NOMO-1 (cell line): ENCODE measurements around the gene VPS29.
A peak's percentile ranks its signal among the peaks of the same experiment; 100 is the strongest.

Experiments used
- DNase-seq, 2 experiments: peaks; one replicate each; lab custom pipeline; 2025; ENCODE audit not compliant: unreplicated experiment in 2 of 2; lab: John Stamatoyannopoulos, UW

The VPS29 gene

DNA sequence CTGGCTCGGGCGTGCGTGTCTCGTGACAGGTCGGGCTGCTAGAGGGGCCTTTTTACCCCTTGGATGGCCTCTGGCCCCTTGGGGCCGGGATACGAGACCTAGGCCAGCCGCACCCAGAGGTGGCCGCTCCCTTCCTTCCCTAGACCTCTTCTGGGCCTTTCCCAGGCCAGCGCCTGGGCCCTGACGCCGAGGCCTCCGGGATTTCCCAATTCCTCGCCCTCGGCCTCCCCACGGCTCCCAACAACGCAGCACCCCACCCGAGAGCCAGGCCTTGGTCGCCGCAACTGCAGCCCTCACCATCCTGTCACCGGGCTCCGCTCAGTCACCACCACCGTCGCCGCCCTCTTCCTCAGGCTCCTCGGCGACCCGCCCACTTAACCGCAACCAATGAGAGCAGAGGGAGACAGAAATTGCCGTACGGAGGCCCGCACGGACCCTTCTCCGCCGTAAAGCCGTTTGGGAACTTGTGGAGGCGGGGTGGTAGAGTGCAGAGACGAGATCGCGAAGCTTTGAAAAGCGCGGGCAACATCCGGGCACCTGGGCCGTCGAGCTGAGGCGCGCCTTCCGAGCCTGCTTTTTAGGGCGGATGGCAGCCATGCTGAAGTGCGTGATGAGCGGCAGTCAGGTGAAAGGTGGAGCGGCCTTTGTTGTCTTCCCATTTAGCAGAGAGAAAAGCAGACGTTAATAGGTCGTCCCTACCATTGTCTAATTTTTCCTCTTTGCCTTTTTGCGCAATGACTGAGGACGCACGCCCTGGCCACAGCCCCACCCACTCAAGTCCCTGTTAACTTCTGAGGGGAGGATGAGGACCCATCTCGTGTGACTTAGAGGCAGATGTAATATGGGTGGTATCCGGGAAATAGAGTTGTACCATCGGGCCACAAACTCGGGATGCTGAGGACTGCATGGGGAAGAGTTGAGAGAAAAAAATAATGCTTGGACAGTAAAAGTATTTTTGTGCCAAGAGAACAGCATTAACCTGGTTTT, at the start of gene VPS29, which contains the start of gene RAD9B:
VPS29 (minus strand) TSS at position 360 of the 987 bp plus-strand sequence; CDS start at position 300, 60 bp downstream.
RAD9B (plus strand) TSS at position 580 of the 987 bp plus-strand sequence; CDS start at position 587, 7 bp downstream.
- DNase-seq, result peak; percentile 99 to 100

DNA sequence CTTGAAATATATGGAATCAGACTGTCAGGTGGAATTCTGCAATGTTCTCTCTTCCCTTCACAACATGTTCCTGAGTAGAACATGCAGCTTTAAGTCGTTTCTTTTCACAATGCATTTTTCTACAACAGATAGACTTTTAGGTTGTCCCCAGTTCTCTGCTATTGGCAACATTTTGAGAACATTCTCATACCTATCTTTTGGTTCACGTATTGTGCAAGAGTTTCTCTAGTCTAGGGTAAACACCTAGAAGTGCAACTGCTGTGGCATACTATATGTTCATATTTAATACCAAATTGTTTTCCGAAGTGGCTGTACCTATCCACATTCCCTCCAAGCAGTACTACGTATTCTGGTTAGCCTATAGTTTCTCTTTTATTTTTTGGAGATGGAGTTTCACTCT, 49.1 kb upstream of the VPS29 start:
- DNase-seq, result no peak

DNA sequence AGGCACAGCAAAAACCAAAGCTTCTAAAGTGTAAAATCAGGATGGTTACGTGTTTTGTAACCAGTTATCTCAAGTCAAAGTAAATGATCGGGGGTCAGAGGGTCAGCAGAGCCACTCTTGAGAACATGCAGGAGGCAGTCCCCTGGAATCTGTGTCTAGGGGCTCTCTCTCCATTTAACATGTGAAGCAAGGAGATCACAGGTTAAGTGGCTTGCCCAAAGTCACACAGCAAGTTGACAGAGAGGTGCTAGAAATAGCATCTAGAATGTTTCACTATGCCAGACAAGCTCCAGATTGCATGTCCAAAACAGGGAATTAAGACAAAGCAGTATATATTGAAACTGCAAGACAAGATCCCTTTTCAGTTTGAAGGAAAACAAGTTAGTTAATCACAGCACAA, 47.8 kb upstream of the VPS29 start:
- no peak for DNase-seq

DNA sequence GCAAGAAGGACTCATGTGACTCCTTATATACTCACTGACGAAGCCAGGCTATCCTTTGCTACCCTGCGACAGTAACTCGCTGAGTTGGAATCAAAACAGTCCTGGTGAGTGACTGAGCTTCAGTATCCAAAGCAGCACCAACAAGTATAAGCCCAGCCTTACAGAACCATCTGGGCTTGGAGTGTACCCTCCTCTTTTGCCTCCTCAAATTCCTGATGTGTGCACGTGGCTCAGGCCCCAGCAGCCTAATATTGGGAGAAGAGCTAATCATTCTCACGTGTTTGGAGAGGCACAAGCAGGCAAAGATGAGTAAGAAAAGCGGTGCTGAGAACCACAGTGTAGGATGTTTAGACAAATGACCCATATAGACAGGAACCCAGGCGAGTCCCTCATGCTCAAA, 46.8 kb upstream of the VPS29 start:
- no peak for DNase-seq

DNA sequence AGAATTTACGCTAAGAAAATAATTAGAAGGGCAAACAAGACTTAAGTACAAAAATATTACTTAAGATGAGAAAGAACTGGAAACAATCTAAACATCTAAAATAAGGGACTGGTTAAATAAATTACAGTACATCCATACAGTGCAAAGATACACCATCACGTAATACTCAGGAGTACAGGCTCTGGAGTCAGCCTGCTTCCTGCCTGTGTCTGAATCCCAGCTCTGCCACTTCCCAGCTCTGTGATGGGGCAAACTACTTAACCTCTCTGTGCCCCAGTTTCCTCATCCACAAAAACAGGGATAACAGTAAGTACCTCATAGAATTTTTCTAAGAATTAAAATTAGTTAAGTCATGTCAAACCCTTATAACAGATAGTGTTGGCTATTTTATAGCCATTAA, 45.2 kb upstream of the VPS29 start:
- no peak for DNase-seq

DNA sequence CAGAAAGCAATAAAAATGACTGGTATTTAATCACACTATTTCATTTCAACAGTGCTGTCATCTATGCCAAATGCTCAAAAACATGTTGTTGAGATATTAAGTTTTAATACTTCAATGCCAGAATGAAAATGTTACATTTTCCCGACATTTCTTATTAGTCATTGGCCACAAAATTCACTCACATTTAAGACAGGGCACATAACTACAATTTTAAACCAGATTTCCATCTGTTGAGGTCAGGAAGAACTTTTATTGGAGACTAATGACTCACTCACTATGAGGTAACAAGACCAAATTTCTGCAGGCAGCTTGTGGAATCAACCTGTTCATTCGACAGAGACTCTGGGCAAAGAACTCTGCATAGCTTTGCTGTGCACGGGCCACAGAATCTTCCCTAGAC, 44.4 kb upstream of the VPS29 start:
- peak; percentile 28 to 71 for DNase-seq

DNA sequence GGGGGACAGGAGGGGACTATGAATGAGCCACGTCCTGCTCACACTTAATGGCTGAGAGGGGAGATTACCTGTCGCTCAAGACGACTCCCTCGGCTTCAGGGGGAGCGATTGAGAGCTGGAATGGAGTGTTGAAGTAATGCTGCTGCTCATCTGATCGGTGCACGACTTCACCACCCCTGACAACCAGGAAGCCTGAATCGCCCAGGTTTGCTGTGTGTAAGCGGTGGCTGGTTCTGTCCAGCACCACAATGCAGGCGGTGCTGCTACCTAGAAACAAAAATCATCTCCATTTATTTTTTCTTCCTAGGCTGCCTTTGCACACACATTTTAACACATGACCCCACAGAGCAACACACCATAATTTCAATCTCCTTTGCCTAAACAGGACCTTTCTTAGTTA, 43.9 kb upstream of the VPS29 start:
- no peak for DNase-seq

DNA sequence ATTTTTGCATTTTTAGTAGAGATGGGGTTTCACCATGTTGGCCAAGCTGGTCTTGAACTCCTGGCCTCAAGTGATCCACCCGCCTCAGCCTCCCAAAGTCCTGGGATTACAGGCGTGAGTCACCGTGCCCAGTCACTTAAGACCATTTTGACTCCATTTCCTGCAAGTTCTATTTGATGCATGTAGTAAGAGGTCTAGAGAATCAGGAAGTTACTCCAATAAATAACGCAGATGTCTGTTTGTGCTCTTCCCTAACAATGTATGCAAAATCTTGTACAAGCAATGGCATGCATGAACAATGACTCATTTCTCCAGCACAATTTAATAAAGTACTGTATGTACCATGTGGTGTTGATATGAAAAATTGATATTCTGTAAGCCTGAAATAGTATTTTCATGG, 43.3 kb upstream of the VPS29 start:
- DNase-seq, result peak; percentile 51 to 83

DNA sequence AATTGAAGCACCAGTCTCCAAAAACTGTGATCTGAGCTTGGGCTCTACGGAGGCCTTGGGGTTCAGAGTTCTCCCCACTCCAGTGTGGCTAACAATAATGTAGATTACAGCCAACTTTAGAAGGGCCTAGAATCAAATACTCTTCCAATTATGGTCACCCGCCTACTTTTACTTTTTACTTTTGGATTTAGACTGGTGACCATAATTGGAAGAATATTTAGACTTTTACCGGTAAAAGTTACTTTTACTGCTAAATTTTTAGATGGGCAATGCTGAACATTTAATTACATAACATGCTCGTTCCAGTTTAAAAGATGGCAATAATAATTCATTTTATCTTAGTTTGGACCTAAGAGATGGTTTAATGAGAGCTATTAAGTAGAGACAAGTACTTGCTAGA, 42.1 kb upstream of the VPS29 start:
- no peak for DNase-seq

DNA sequence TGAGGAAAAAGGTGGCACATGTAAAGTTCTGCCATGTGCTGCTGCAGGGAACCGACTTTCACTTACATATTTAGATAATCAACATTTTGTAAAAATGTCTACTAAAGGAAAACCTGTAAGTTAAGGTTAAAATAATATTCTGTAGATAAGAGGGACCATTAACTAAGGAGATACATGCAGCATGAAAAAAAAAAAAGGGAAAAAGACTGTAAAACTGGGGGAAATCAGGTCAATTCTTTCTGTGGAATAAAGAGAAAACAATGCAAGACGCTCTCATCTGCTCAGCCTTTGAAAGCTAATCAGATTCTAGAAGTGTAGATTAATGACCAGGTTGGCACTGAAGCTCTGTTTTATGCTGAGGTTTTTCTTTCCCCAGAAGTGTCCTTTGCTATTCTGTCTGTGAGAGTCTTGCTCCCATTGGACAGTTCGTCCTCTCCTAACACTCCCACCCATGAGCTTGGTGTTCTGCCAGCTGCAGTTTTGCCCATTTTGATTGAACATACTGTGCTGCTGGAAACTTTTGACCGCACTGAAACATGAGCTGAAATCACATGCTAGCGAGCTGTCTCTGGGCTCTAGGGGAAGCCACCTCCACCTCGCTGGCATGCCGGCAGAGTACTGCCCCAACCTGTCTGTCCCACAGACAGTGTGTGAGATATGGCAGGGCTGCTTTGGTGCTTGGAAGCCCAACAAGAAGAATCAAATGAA, 41.5 kb upstream of the VPS29 start:
- no peak for DNase-seq

DNA sequence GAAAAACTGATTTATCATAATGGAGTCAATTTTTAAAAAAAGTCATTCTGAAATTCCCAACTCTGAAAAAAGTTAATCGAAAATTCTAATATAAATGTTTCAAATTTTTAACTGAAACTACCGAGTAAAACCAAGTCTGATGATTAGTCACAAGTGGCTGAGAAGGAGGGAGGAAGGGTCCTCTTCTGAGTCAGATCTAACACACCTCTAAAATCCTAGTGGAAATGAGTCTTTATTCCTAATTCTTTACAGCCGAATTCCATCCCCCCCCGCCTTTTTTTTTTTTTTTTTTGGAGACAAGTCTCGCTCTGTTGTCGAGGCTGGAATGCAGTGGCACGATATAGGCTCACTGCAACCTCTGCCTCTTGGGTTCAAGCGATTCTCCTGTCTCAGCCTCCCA, 38.1 kb upstream of the VPS29 start:
- no peak for DNase-seq

DNA sequence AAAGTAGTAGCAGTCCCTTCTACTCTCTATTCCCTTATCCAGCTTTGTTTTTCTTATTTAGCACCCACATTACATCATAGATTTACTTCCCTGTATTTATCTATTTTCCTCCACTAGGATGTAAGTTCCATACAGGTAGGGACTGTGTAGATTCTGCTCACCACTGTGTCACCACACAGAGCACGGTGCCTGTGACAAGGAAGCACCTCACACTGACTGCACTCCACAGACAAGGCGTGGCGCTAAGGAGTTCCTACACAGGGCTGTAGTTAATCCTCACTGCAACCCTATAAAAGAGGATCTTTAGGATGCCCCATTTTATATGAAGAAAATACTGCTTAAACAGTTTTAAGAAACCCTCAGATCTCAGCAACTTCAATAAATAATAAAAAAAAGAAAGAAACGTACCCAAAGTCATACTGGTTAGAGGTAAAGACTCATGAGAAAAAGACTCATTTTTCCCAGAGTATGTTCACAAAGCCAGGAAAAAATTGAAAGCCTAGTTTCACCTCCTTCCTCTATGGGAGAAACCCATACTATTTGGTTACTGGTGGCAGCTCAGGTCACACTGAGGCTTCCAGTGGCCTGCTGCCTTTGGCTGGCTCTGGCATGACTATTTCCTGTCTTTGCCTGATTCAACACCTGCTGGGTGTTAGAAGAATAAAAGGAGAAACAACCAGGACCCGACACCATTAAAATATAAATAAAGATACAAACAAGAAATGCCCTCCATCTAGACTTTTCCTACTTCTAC, 37.1 kb upstream of the VPS29 start:
- DNase-seq, result no peak

DNA sequence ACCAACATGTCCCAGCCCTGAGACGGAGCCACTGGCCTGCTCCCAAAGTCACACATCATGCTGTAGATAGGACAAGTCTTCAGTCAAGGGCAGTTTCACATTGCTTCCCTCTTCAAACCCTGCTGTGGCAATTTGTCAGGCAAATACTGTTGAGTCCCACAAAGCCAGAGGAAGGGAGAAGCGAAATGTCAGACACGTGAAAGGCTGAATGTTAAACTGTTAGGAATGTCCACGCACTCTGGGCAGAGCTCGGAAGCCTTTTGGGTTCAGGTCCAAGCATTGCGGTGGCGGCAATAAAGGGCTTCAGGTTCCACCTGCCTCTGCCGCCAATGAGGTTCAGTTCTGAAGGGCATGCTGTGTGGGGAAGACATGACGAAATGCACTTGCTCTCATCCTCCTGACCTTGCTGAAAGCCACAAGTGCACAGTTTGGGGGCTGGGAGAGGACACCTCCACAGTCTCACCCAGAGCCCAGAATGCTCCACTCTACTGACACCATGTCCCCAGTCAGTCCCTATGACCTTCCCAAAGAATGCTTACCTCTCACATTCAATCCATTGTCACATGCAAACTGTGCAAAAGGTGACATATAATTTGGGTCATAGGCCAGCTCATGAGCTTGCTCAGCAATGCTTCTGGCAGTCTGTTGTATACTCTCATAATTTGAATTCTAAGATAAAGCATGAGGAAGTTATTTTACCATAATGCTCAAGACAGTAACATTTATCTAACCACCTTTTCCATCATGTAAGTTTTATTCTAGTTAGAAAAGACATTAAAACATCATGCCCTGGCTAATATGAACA, 35.9 kb upstream of the VPS29 start:
- no peak for DNase-seq

DNA sequence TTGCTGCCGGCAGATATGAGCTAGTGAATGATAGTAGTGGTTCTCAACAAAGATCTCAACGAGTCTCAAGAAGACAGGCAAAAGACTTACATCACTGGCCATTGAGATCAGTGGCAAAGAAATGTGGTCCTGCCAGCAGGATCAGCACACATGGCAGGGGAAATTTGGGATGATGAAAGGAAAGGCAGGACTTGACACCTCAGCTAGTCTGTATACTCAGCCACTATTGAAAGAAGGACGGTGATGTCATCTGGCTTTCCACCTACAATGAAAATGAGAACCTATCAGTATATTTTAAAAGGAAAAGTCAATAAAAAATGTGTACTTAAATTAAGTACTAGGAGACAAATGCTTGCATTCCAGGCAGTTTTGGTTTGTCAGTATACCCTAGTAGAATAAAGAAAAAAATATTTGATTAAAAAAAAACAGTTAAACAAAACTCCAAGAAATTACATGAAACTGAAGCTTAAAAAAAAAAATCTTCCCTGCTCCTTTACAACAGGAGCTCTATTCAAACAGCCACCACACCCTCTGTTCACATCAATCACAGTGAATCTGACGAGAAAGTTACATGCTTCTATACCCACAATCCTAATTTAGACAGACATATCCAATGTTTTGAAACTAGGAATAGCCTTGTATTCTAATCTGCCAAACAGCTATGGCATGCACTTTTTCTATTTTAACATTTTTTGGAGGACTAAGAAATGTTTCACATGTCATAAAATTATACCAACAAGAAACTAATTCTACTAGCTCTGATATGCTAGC, 35.1 kb upstream of the VPS29 start:
- DNase-seq, result no peak

DNA sequence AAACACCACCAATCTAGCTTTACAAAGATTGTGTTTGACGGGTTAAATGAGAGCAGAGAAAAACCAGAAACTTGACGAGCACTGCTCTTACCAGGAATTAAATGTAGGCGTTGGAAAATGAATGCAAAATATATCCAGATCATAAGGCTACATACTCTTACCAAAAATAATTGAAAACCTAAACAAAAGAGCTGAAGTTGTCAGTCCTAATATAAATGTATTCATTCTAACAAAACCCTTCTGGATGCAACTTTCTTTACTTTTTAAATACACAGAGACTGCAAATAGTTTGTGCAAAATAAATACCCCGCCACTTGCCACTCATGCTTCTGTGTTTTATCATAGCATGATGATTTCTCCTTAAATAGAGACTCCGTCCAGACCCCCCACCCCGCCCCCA, 32.9 kb upstream of the VPS29 start:
- DNase-seq, result no peak

DNA sequence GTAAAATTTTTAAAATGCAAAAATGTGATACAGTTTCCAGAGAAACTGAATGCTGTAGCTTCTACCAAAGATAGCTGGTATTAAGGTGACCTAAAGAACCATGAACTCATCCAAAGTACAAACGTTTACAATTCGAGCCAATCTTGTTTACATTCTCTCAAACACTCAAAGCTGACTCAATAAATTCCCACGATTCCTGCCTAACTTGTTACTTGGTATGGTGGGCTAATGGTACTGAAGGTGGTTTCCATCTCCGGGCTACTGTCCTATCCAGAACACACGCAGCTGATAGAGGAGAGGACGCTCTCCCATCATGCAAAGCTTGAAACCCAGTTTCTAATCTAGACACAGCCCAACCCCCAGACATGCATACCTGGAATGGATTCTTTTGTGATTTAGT, 31.7 kb upstream of the VPS29 start:
- no peak for DNase-seq

DNA sequence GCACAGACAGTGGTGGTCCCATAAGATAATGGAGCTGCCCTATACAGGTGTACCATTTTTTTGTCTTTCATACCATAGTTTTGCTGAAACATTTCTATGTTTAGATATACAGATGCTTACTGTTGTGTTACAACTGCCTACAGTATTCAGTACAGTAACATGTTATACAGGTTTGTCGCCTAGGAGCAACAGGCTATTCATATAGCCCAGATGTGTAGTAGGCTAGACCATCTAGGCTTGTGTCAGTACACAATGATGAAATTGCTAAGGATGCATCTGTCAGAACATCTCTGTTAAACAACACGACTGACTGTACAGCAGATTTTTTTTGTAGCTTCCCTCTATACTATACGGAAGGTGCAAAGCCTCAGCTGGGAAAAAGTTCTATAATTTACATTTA, 30.7 kb upstream of the VPS29 start:
- DNase-seq, result no peak

DNA sequence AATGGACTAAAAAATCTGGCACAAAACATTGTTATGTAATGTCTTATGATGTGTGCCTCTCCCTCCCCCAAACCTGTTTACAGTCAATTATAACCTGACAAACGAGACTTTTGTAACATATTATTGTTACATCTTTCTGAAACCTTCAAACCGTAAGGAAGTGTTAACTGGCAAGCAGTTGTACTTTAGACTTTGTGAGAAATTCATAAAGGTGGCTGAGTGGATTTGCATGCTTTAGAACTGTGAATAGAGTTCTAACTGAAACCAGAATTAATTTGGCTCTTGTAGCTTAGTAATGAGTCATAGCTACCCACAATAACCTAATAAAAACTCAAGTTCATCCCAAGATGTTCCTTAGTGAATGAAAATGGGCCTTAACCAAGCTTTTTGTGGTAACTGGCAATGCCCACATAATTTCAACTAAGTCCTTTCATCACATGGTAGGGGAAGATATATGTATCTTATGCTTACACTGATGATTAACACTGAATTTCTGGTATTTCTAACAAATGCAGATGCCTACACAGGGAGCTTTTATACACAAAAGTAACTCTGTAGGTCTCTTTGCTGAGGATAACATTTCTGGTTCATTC, 29.9 kb upstream of the VPS29 start:
- peak in 1 of 2 experiments; percentile 11 for DNase-seq

DNA sequence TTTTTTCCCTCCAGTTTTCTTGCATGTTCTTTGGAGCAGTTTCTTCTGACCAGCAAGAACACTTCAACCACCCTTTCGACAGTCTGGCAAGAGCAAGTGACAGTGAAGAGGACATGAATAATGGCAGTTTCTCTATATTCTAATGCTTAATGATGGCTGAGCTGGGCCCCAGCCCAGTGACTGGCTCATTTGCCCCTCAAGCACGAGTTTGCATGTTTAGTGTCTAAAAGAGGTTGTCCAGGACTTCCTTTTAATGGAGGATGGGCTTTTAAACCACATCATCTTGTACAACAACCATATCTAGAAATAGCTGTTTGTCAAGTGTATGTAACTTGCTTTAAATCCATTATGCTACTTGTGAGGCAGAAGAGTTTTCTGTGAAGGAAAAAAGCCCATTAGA, 28.6 kb upstream of the VPS29 start:
- DNase-seq, result peak in 1 of 2 experiments; percentile 11
